OCI-LY7 (cell line): Measurements from ENCODE around the gene PPP6R3. TPM values are rescaled to one million over a fixed set of nuclear protein-coding genes. Genes with fewer than 3 reads are reported as not detected.
A peak's percentile ranks its signal among the peaks of the same experiment; 100 is the strongest.

ENCODE experiments used
- Bru-seq: library from RNA; stranded (reverse); fragments of 400-500 nt; gene quantifications from one replicate; lab custom pipeline; 2021; lab: Mats Ljungman, UMichigan
- BruChase-seq, 2 experiments: library from RNA; stranded (reverse); fragments of 400-500 nt; gene quantifications; one replicate each; lab custom pipeline; 2021; lab: Mats Ljungman, UMichigan
- BruUV-seq: library from RNA; stranded (reverse); fragments of 400-500 nt; replicated peaks from 2 replicates; lab custom pipeline; 2021; lab: Mats Ljungman, UMichigan
- CTCF ChIA-PET: fragments of 300-600 bp; sonication (Branson Sonifier 250); formaldehyde crosslinking; loops from one replicate; lab custom pipeline; 2022; ENCODE audit warnings: antibody characterized with exemption; ENCODE audit not compliant: unreplicated experiment; lab: Charles Lee
- POLR2A ChIA-PET: fragments of 300-600 bp; sonication (Branson Sonifier 250); formaldehyde crosslinking; loops from one replicate; lab custom pipeline; 2022; ENCODE audit warnings: antibody characterized with exemption; lab: Charles Lee
- DNase-seq: peaks from one replicate; pipeline ENCODE4 v3.0.0-alpha.2; 2015; ENCODE audit warnings: low spot score
- H2AFZ ChIP-seq: fragments of 200-600 bp; sonication (generic), shearing (Covaris generic); 2 replicates; pipeline ENCODE4 v1.6.1; 2014; ENCODE audit warnings: mild to moderate bottlenecking, antibody characterized with exemption, low read length, moderate library complexity
- H3K27ac ChIP-seq: fragments of 200-600 bp; sonication (generic); 2 replicates; pipeline ENCODE4 v1.5.1; 2014; ENCODE audit warnings: mixed run types, low read depth, mild to moderate bottlenecking, moderate library complexity, low read length, inconsistent platforms; ENCODE audit not compliant: poor library complexity, severe bottlenecking
- H3K36me3 ChIP-seq: fragments of 200-600 bp; sonication (generic); 2 replicates; pipeline ENCODE4 v1.6.1; 2014; ENCODE audit warnings: mild to moderate bottlenecking, antibody characterized with exemption, low read length, moderate library complexity, mixed read lengths; ENCODE audit not compliant: insufficient read depth
- H3K4me1 ChIP-seq: fragments of 200-600 bp; sonication (generic); 2 replicates; pipeline ENCODE4 v1.5.1; 2014; ENCODE audit warnings: mild to moderate bottlenecking, low read length; ENCODE audit not compliant: insufficient read depth, poor library complexity, severe bottlenecking
- H3K4me2 ChIP-seq: fragments of 200-600 bp; sonication (generic); 2 replicates; pipeline ENCODE4 v1.6.1; 2014; ENCODE audit warnings: mild to moderate bottlenecking, low read length
- H3K4me3 ChIP-seq: fragments of 200-600 bp; sonication (generic); 2 replicates; pipeline ENCODE4 v1.5.1; 2014; ENCODE audit warnings: mild to moderate bottlenecking, low read depth, low read length; ENCODE audit not compliant: poor library complexity, severe bottlenecking
- H3K79me2 ChIP-seq: fragments of 200-600 bp; sonication (generic); 2 replicates; pipeline ENCODE4 v1.6.1; 2016; ENCODE audit warnings: low read depth, mild to moderate bottlenecking, low read length, moderate library complexity, mixed read lengths; ENCODE audit not compliant: insufficient read depth
- H3K9me2 ChIP-seq: fragments of 200-600 bp; sonication (generic); 2 replicates; pipeline ENCODE4 v1.6.1; 2016; ENCODE audit warnings: mild to moderate bottlenecking, low read length, mixed read lengths; ENCODE audit not compliant: insufficient read depth
- H3K9me3 ChIP-seq: fragments of 200-600 bp; sonication (generic); 2 replicates; pipeline ENCODE4 v1.6.1; 2014; ENCODE audit warnings: mild to moderate bottlenecking, mixed run types, low read length, mixed read lengths
- H4K20me1 ChIP-seq: fragments of 200-600 bp; sonication (generic); 2 replicates; pipeline ENCODE4 v1.6.1; 2014; ENCODE audit warnings: mild to moderate bottlenecking, antibody characterized with exemption, low read length, moderate library complexity, mixed read lengths; ENCODE audit not compliant: insufficient read depth
- CTCF ChIP-seq: fragments of 200-600 bp; sonication (generic); conservative IDR thresholded peaks from 2 replicates; pipeline ENCODE4 v1.5.1; 2014; ENCODE audit warnings: mild to moderate bottlenecking, antibody characterized with exemption, low read length, moderate library complexity, mixed read lengths
- EZH2phosphoT487 ChIP-seq: fragments of 200-600 bp; sonication (generic); IDR thresholded peaks from 2 replicates; pipeline ENCODE4 v1.6.1; 2018; ENCODE audit warnings: low read depth, borderline replicate concordance, mild to moderate bottlenecking, mixed run types, antibody characterized with exemption, low read length, moderate library complexity, mixed read lengths
- intact Hi-C: fragments of 100-400 bp; cut with micrococcal nuclease; formaldehyde crosslinking; loops from one replicate; pipeline ENCODE4 v1.10.0; 2022; ENCODE audit not compliant: unreplicated experiment
- long read RNA-seq: library from polyadenylated mRNA; stranded (forward); transcript quantifications from one replicate; pipeline ENCODE4 v2.0.0, GENCODE V29; 2022
- total RNA-seq, 2 experiments: library from RNA; depleted of rRNA in 1 of 2; stranded (reverse); fragments of >200 nt in 1 of 2; shearing (Covaris generic) in 1 of 2; gene quantifications; 2 replicates each; pipeline ENCODE4 v1.2.3, GENCODE V29; 2014 to 2022

PPP6R3 gene
- total RNA-seq (2014; rRNA removed; shearing (Covaris generic)) (151 and 166 TPM in 2 replicates), total RNA-seq (2022) (122 and 132 TPM in 2 replicates), Bru-seq, nascent RNA (percentile 95 among the genes with signal in this experiment), BruChase-seq, experiment 1, labeled RNA remaining after a 6-hour chase (percentile 94 among the genes with signal in this experiment), BruChase-seq, experiment 2, labeled RNA remaining after a 2-hour chase (percentile 93 among the genes with signal in this experiment)
- long read RNA-seq, full-length matches to known transcripts, result 25 of 114 reads
- long read RNA-seq, partial matches to known transcripts, result 21 of 114 reads
- long read RNA-seq, other reads (novel, unspliced or antisense), result 68 of 114 reads

GRCh38 chr11:68460741-68461574, at the start of gene PPP6R3:
PPP6R3 (plus strand) TSS chr11:68460752; CDS start chr11:68537665, 76,913 bp downstream.
- H4K20me1 ChIP-seq, result peaks cover 37% of the 10 kb centered on the region
- H3K9me3 ChIP-seq, result no peaks in the 10 kb centered on the region
- POLR2A ChIA-PET, result interaction anchor here (0.6 to 1.7 kb wide), 4 partner anchors 19 to 104 kb away, joined by 4 to 6 read pairs (median 5); no protein-coding TSS in a partner anchor
- H3K36me3 ChIP-seq, result peaks cover 31% of the 10 kb centered on the region
- BruUV-seq, result no TSS peak
- intact Hi-C loops, result loop anchor here (5.0 kb wide), 1 partner anchor 36 kb away; no protein-coding TSS in a partner anchor
- peak within 1 kb of the TSS; percentile 85 for H2AFZ ChIP-seq
- peak; percentile 41 for DNase-seq
- H3K79me2 ChIP-seq, result peaks cover 54% of the 10 kb centered on the region
- H3K9me2 ChIP-seq, result no peaks in the 10 kb centered on the region
- CTCF ChIA-PET, result no interaction called here
- H3K4me3 ChIP-seq, result peak within 1 kb of the TSS; percentile 80
- TF ChIP-seq CTCF (no peak), EZH2phosphoT487 (no peak)
- peak within 1 kb of the TSS; percentile 66 for H3K27ac ChIP-seq
- H3K4me2 ChIP-seq, result peak within 1 kb of the TSS; percentile 91
- peaks cover 42% of the 10 kb centered on the region for H3K4me1 ChIP-seq

- H3K9me2 ChIP-seq, result no peaks in the 10 kb centered on the region
- H3K4me1 ChIP-seq, result no peaks in the 10 kb centered on the region
- H2AFZ ChIP-seq, result no peak overlapping the region
- H3K4me3 ChIP-seq, result no peak overlapping the region
- no peaks in the 10 kb centered on the region for H3K79me2 ChIP-seq
- H3K9me3 ChIP-seq, result no peaks in the 10 kb centered on the region
- ChIA-PET CTCF (no interaction called here), POLR2A (no interaction called here)
- no peak for DNase-seq
- H3K27ac ChIP-seq, result no peak overlapping the region
- H4K20me1 ChIP-seq, result no peaks in the 10 kb centered on the region
- no peak overlapping the region for H3K4me2 ChIP-seq
- intact Hi-C loops, result loop anchor here (5.0 kb wide), 1 partner anchor 36 kb away; no protein-coding TSS in a partner anchor
- TF ChIP-seq CTCF (no peak), EZH2phosphoT487 (no peak)
- H3K36me3 ChIP-seq, result no peaks in the 10 kb centered on the region
- BruUV-seq, result no TSS peak
Measured at GRCh38 chr11:68411501-68411991, 49.0 kb upstream of the PPP6R3 start.
